Tibial nerve (tissue), 4 donors: ENCODE measurements around the gene CD63. TPM values are rescaled to one million over a fixed set of nuclear protein-coding genes. Genes with fewer than 3 reads are reported as not detected.

ENCODE experiments used
- DNase-seq, 2 donors: peaks; one replicate each; pipeline ENCODE4 v3.0.0-alpha.2; 2019; ENCODE audit warnings: low spot score in 2 of 2
- H3K27ac ChIP-seq, 4 donors: fragments of 200-600 bp; sonication (generic) in 3 of 4; one replicate each; pipeline ENCODE4 v1.5.1; 2017 to 2019; ENCODE audit warnings: mild to moderate bottlenecking in 1 of 4
- H3K27me3 ChIP-seq, 2 donors: fragments of 200-600 bp; sonication (generic) in 1 of 2; one replicate each; pipeline versions ENCODE4 v1.5.1 to v1.6.0; 2017 to 2019
- H3K36me3 ChIP-seq, 3 donors: fragments of 200-600 bp; sonication (generic); one replicate each; pipeline ENCODE4 v1.5.1; 2018 to 2019
- H3K4me1 ChIP-seq, 4 donors: fragments of 200-600 bp; sonication (generic) in 3 of 4; one replicate each; pipeline ENCODE4 v1.5.1; 2017 to 2019
- H3K4me3 ChIP-seq, 4 donors: fragments of 200-600 bp; sonication (generic) in 3 of 4; one replicate each; pipeline ENCODE4 v1.5.1; 2017 to 2019; ENCODE audit warnings: mild to moderate bottlenecking in 1 of 4, moderate library complexity in 1 of 4
- H3K9me3 ChIP-seq, 4 donors: fragments of 200-600 bp; sonication (generic) in 3 of 4; one replicate each; pipeline ENCODE4 v1.5.1; 2017 to 2019
- CTCF ChIP-seq, 5 experiments: fragments of 200-600 bp in 3 of 5; fragments of 450-650 bp in 2 of 5; sonication (generic) in 3 of 5; IDR thresholded peaks; one replicate each; pipeline ENCODE4 v1.5.1; 2016 to 2019; ENCODE audit warnings: antibody characterized with exemption in 5 of 5, mild to moderate bottlenecking in 3 of 5, moderate library complexity in 2 of 5
- EP300 ChIP-seq, 2 donors: sonication (generic); formaldehyde crosslinking; IDR thresholded peaks; one replicate each; pipeline ENCODE4 v1.6.1; 2017; ENCODE audit warnings: antibody characterized with exemption in 2 of 2, mild to moderate bottlenecking in 1 of 2
- POLR2A ChIP-seq, 2 donors: fragments of 450-650 bp; IDR thresholded peaks; one replicate each; pipeline ENCODE4 v1.6.1; 2017; ENCODE audit warnings: antibody characterized with exemption in 2 of 2, mild to moderate bottlenecking in 2 of 2, moderate library complexity in 2 of 2
- WGBS, 2 donors: methylation state at CpG; one replicate each; pipeline ENCODE4 v1.1.5; 2018; 5-methylcytosine and 5-hydroxymethylcytosine counted together
- total RNA-seq, 4 donors: library from RNA; depleted of rRNA; stranded (reverse); fragments of >200 nt; gene quantifications; one replicate each; pipeline ENCODE4 v1.1.0, GENCODE V29; 2016

The CD63 gene
- total RNA-seq, 4 donors from 2014 or later: 478 to 624 (median 544) TPM

- no peaks in the 10 kb centered on the region for H3K27me3 ChIP-seq
- no peak for DNase-seq
- no peaks in the 10 kb centered on the region for H3K9me3 ChIP-seq
- peak overlapping the region; percentile 69 to 81 (median 70) for H3K4me3 ChIP-seq
- H3K4me1 ChIP-seq: peaks cover 0 to 90% (median 49%) of the 10 kb centered on the region in 4 donors
- WGBS, 2 donors: 39 to 45% methylated on average over 7 of the region's 7 CpGs
- H3K36me3 ChIP-seq: no peaks in the 10 kb centered on the region
- peak overlapping the region; percentile 89 to 94 (median 92) for H3K27ac ChIP-seq
- TF ChIP-seq POLR2A (IDR thresholded peaks at IDR 0.05): no peak
- no peak for TF ChIP-seq CTCF (IDR thresholded peaks at IDR 0.05)
- no peak for TF ChIP-seq EP300 (IDR thresholded peaks at IDR 0.05)
These were observed 13.5 kb downstream of the CD63 start for GRCh38 chr12:55715169-55715764.

DNA sequence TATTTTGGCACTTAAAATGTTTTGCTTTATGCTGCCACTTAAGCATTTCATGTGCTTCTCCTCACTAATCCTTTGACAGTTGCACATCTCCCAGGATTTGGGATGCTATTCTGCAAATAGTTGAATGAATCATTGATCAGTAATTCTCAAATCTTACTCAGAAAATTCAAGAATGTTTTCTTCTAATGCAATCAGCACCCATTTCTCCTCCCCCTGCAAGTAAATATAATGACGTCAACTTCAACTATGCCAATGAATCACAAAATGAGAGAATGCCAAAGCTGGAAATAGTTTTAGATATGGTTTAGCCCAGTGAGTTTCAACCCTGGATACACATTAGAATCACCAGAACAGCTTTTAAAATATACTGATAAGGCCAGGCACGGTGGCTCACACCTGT, 15.1 kb downstream of the CD63 start:
- no peaks in the 10 kb centered on the region for H3K9me3 ChIP-seq
- no peaks in the 10 kb centered on the region for H3K36me3 ChIP-seq
- H3K27ac ChIP-seq: peak overlapping the region in 2 of 4 donors; percentile 89 to 91
- no peak for DNase-seq
- H3K4me1 ChIP-seq: peaks cover 0 to 90% (median 41%) of the 10 kb centered on the region in 4 donors
- H3K27me3 ChIP-seq: no peaks in the 10 kb centered on the region
- WGBS, 2 donors: 50% methylated on average over 2 of the region's 2 CpGs
- H3K4me3 ChIP-seq: no peak overlapping the region
- no peak for TF ChIP-seq POLR2A (IDR thresholded peaks at IDR 0.05)
- TF ChIP-seq EP300 (IDR thresholded peaks at IDR 0.05): no peak
- TF ChIP-seq CTCF (IDR thresholded peaks at IDR 0.05): no peak

DNA sequence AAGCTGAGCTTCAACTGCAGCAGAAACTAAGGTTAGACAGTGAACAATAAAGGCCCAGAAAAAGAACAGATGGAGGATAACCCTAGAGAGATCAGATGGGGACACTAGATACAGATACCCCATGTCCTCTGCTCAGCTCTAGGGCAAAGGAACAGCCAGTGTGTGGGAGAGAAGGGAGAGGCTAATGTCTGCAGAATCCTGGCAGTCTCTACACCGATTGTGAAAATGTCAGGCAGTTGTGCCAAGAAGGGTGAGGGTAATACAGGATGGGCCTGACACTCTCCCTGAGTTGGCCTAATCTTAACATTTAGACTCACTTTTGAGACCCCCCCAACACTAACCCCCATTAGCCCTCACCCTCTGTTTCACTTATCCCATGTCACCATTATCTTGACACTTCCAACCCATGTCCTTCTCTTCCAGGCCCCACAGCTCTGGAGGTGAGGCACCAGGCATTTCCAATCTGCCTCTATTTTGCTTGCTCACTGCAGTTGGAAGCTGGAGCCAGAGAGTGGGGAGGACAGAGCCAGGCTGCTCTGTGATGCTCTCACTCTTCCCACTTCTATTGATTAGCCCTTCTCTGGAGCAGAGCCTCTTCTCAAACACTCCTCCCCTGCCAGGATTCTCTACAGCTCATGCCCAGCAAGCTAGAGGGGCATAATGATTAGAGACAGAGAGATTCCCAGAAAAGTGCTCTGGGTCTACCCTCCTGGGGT, 16.0 kb downstream of the CD63 start:
- no peaks in the 10 kb centered on the region for H3K36me3 ChIP-seq
- H3K9me3 ChIP-seq: no peaks in the 10 kb centered on the region
- no peak for DNase-seq
- 11 to 24% methylated on average over 1 of the region's 1 CpG for WGBS, 2 donors
- no peaks in the 10 kb centered on the region for H3K27me3 ChIP-seq
- H3K4me3 ChIP-seq: no peak overlapping the region
- peaks cover 0 to 90% (median 36%) of the 10 kb centered on the region in 4 donors for H3K4me1 ChIP-seq
- peak overlapping the region; percentile 37 to 91 (median 74) for H3K27ac ChIP-seq
- TF ChIP-seq POLR2A (IDR thresholded peaks at IDR 0.05): no peak
- TF ChIP-seq EP300 (IDR thresholded peaks at IDR 0.05): no peak
- no peak for TF ChIP-seq CTCF (IDR thresholded peaks at IDR 0.05)

DNA sequence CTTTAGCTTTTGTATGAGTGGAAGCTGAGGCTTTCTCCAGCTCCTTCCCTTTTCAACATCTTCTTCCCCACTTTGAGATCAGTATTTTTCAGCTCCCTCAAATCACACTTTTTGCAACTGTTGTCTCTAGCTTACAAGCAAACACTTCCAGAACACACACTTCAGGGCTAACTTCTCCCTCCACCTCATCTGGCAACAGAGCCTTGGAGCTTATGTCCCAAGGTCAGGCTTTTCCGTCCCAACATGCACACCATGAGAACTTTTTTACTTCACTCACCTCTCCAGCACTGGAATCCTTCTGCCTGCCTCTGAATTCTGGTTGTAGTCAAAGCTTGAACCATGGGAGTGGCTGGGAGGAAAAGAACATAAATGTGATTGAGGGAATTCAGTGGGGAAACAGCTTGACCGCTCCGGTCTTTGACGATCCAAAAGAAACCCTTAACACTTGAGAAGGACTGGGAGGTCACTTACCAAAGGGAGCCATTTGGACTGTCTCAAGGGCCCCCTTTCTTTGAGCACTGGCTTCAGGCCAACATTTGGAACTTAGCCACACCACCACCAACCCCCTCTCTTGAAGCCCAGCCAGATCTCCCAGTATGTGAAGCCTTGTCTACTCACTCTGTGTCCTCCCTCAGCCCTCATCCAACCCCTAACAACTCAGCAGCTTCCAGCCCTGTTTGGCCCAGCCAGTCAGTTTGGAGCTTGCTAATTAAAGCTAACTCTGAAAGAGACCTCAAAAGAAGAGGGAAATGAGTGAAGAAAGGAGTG, 16.8 kb downstream of the CD63 start:
- Histone ChIP-seq H3K4me1 (peaks cover 0 to 88% (median 28%) of the 10 kb centered on the region in 4 donors), H3K9me3 (no peaks in the 10 kb centered on the region), H3K27me3 (no peaks in the 10 kb centered on the region), H3K27ac (peak overlapping the region in 3 of 4 donors; percentile 58 to 91 (median 89)), H3K4me3 (peak overlapping the region in 1 of 4 donors; percentile 8), H3K36me3 (no peaks in the 10 kb centered on the region)
- DNase-seq: no peak
- 22 to 32% methylated on average over 4 of the region's 4 CpGs for WGBS, 2 donors
- TF ChIP-seq EP300 (IDR thresholded peaks at IDR 0.05) (peak in 1 of 2 donors; percentile 56), POLR2A (IDR thresholded peaks at IDR 0.05) (no peak)

DNA sequence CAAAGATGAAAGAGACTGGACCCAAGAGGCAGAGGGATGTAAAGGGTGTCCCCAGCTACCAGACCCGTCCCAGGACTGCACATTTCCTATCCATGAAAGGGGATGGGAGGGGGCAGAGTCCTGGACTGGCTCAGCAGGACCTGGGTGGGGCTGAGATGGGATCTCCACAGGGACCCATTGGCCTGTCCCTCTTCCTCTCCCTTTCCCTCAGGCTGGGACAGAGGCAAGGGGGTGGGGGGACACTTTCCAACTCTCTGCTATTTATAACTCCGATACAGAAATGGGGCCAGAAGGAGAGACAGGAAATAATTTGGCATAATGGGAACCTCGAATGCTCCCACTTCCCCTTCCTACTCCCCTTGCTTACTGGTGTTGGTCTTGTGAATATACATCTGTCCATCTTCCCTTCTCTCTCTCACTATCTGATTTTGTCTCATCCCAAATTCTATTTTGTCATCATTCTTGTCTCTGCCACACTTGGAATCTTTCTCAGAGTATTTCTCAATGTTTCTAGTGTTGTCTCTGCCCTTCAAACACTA, 20.0 kb downstream of the CD63 start:
- Histone ChIP-seq H3K27ac (peak overlapping the region; percentile 69 to 89 (median 72)), H3K4me1 (peaks cover 0 to 96% (median 21%) of the 10 kb centered on the region in 4 donors), H3K9me3 (no peaks in the 10 kb centered on the region), H3K36me3 (no peaks in the 10 kb centered on the region), H3K27me3 (no peaks in the 10 kb centered on the region), H3K4me3 (peak overlapping the region in 3 of 4 donors; percentile 56 to 64 (median 59))
- no peak for DNase-seq
- WGBS, 2 donors: 2 to 4% methylated on average over 3 of the region's 3 CpGs
- TF ChIP-seq POLR2A (IDR thresholded peaks at IDR 0.05) (no peak), CTCF (IDR thresholded peaks at IDR 0.05) (no peak), EP300 (IDR thresholded peaks at IDR 0.05) (no peak)
